NCI-H748 treated with DMSO at 0.1 percent for 48 hours (cell line): ENCODE measurements around the gene EBF3.
"Not testable (repeated sequence)": the region's sequence is repeated elsewhere in the genome, so short reads cannot be mapped to it uniquely, and the experiment has no call there.

ENCODE experiments used
- DNase-seq: peaks from one replicate; lab custom pipeline; 2025; lab: John Stamatoyannopoulos, UW

Gene EBF3

DNA sequence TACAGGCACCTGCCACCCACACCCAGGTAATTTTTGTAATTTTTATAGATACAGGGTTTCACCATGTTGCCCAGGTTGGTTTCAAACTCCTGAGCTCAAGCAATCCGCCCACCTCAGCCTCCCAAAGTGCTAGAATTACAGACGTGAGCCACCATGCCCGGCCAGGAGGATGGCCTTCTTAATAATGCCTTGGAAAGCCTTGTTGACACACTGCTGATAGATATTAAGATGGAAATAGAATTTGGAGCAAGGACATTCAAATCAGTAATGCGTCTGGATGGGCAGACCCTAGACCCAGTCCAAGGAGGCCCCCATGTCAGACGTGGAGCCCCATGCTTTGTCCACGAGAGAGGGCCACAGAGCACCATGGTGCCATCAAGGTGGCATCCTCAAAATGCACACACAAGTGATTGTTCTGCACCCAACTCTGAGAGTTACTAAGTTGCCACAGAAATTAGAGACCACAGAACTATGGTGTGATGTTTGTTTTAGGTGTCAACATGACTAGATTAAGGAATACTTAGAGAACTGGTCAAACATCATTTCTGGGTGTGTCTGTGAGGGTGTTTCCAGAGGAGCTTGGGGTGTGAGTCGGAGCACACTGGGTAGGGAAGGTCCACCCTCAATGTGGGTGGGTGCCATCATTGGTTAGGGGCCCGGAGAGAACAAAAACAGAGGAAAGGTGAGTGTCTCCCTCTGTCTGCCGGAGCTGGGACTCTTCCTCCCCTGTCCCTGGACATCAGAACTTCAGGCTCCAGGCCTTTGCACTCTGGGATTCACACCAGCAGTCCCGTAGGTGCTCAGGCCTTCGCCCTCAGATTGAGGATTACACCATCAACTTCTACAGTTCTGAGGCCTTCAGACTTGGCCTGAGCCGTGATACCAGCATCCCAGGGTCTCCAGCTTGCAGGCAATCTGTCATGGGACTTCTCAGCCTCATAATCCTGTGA, 34.5 kb downstream of the EBF3 start:
- DNase-seq, result no peak

GRCh38 chr10:129927351-129928120, 36.5 kb downstream of the EBF3 start:
- DNase-seq, result no peak

- no peak for DNase-seq
Measured at GRCh38 chr10:129926066-129927055, 37.7 kb downstream of the EBF3 start.

- no peak for DNase-seq
Measured at GRCh38 chr10:129924375-129925085, 39.5 kb downstream of the EBF3 start.

- no peak for DNase-seq
Measured at GRCh38 chr10:129922598-129923123, 41.4 kb downstream of the EBF3 start.

DNA sequence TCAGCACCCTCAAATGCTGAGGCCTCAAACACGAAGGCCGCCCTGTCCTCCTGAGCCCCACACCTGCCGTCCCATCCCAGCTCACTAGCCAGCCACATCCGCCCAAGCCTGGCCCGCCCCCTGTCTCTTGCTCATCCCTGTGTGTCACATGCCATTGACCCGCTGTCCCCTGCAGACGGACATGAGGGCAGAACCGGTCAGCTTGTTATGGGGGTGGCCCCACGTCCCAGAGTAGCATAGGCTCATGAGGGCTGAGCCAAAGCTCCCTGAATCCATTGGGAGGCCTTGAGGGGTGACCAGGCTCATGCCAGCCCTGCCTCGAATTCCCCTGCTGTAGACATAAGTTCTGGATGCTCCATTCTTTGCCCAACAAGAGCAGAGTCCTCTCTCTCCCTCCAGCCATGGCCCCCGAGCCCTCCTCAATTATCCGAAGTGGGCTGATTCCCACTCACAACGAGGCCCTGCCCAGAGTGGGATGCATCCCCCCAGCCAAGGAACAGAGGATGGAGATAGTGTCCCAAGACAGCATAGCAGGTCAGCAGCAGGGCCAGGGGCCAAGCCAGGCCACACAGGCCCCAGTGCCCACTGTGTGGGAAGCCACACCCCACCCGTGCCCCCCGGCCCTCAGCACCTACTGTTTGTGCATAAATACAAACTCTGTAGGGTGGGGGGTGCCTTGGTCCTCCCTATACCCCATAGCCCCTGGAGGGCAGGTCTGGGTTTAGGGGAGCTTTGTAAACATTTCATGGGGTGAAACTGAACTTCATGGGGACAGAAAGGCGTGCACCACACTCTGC, 42.1 kb downstream of the EBF3 start:
- no peak for DNase-seq

DNA sequence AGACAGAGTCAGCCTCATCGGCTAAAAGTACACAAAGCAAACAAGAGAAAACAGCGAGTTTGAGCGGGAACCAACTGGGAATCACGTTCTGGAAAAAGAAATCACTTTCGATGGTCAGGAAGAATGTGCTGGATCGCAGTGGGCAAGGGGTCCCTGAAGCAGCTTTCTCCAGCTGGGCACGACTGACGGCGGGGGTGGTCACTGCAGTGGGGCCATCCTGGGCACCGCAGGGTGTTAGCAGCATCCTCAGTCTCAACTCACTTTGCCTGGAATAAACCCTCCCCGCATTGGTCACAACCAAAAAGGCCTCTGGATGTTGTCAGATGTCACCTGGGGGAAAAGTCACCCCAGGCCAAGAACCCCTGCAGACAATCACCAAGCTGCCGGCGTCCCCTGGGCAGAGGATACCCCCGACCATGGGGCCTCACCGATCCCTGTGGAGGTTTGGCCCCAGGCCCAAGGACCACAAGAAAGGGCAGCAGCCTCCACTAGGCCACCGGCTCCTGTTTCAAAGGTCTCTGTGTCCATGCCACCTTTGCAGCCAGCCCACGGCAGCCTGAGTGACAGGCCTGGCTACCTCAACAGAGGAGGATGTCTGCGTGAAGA, 42.9 kb downstream of the EBF3 start:
- no peak for DNase-seq

- not testable (repeated sequence) for DNase-seq
Measured at GRCh38 chr10:129920187-129920586, 43.9 kb downstream of the EBF3 start.

GRCh38 chr10:129919358-129919757, 44.7 kb downstream of the EBF3 start:
- DNase-seq, result no peak

- DNase-seq, result no peak
Measured at GRCh38 chr10:129918836-129919235, 45.2 kb downstream of the EBF3 start.

GRCh38 chr10:129918401-129918800, 45.7 kb downstream of the EBF3 start:
- DNase-seq, result no peak

DNA sequence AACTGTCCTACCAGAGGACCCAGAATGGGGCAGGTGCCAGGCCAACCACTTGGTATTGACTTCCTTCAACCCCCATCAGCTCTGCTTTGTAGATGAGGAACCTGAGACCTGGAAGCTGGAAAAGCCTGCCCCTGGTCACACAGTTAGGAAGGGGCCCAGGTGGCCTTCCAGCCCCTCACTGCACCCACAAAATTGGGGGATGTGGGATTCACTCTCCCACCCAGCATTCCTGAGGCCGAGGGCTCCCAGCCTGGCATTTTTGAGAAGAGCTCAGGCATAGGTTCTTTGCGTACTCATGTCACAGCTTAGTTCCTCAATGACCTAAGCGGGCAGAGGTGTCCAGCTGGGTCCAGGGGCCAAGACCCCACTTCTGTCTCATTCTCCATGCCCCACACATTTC, 46.1 kb downstream of the EBF3 start:
- DNase-seq, result no peak

DNA sequence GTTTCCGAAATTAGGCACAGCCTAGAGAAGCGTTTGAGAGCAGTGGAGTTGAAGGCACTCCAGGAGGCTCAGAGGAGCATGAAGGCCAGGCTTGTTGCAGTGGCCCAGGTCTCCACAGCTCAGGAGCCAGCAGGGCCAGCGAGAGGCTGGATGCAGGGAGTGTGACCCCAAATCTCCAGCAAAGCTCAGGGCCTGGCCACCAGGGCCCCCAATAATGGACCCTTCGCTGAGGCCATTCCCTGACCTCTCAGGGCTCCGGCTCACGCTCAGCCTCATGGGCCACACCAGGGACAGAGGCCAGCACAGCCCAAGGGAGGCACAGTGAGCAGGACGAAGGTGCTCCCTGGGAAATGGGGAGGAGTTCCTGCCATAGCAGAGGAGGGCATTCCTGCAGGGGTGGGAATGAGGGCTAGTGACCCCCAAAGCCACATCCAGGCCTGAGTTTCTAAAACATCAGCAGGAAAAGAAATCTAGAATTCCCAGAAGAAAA, 47.5 kb downstream of the EBF3 start:
- DNase-seq, result no peak

GRCh38 chr10:129915526-129916378, 48.3 kb downstream of the EBF3 start:
- DNase-seq, result no peak

DNA sequence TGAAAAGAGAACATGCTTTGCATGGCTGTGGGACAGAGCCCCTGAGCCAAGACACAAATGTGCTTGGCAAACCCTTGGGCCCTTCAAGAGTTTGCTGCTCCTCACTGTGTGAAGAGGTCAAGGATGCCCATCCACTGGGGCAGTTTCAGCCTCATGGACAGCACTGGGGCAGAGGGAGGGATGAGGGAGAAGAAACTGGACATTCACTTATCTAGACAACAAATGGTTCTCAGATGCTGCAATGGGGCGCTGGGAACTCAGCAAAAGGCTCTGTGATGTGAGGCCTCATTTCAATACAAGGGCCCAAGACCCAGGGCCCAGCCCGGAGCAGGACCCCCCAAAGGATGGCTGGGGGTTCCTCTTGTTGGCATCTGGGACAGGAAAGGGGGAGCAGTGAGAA, 49.1 kb downstream of the EBF3 start:
- DNase-seq, result no peak

- no peak for DNase-seq
Measured at GRCh38 chr10:129914153-129914855, 49.8 kb downstream of the EBF3 start.

GRCh38 chr10:129912986-129913695, 50.9 kb downstream of the EBF3 start:
- no peak for DNase-seq
